ENCODE data around the gene ROCK2. TPM values are rescaled to one million over a fixed set of nuclear protein-coding genes. Genes with fewer than 3 reads are reported as not detected.

Gene ROCK2
- total RNA-seq, 1 donor from 2014 or later: 45.4 TPM

DNA sequence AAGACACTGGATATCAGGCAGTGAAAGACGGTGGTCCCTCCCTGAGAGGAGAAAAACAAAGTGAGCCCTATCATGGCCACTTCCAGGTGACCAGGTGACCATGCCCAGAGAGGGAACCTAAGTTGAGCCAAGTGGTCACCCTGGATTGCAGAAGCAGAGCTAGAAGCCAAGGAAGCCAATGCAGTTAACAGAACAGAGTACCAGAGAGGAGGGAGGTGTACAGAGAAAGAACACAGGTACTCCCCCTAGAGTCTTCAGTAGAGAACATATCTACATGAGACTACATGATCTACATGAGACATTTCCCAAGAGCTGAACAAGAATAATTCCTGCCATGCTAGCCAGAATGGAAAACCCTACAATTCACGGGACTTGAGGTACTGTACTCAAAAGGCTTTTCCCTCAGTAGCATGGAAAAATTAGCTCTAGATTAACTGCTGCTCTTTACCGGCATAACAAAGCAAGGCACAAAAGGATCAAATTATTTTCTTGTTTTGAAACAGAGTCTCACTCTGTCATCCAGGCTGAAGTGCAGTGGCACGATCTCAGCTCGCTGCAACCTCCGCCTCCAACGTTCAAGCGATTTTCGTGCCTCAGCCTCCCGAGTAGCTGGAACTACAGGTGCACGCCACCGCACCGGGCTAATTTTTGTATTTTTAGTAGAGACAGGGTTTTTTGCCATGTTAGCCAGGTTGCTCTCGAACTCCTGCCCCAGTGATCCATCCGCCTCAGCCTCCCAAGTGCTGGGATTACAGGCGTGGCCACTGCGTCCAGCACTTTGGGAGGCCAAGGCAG, 23.5 kb downstream of the ROCK2 start:
- Mint-ChIP-seq H3K27ac (no peak overlapping the region), H3K4me3 (no peak overlapping the region), H3K9me3 (peaks cover 4% of the 10 kb centered on the region), H3K36me3 (peaks cover 4% of the 10 kb centered on the region), H3K27me3 (ENCODE audit: low read depth) (no peaks in the 10 kb centered on the region), H3K4me1 (peaks cover 12% of the 10 kb centered on the region)
- DNase-seq (ENCODE audit: low spot score in 2 of 2, unreplicated experiment in 2 of 2): no peak
- TF ChIP-seq, protein P1, sequence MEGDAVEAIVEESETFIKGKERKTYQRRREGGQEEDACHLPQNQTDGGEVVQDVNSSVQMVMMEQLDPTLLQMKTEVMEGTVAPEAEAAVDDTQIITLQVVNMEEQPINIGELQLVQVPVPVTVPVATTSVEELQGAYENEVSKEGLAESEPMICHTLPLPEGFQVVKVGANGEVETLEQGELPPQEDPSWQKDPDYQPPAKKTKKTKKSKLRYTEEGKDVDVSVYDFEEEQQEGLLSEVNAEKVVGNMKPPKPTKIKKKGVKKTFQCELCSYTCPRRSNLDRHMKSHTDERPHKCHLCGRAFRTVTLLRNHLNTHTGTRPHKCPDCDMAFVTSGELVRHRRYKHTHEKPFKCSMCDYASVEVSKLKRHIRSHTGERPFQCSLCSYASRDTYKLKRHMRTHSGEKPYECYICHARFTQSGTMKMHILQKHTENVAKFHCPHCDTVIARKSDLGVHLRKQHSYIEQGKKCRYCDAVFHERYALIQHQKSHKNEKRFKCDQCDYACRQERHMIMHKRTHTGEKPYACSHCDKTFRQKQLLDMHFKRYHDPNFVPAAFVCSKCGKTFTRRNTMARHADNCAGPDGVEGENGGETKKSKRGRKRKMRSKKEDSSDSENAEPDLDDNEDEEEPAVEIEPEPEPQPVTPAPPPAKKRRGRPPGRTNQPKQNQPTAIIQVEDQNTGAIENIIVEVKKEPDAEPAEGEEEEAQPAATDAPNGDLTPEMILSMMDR (IDR thresholded peaks at IDR 0.05; ENCODE audit: unreplicated experiment): no peak

DNA sequence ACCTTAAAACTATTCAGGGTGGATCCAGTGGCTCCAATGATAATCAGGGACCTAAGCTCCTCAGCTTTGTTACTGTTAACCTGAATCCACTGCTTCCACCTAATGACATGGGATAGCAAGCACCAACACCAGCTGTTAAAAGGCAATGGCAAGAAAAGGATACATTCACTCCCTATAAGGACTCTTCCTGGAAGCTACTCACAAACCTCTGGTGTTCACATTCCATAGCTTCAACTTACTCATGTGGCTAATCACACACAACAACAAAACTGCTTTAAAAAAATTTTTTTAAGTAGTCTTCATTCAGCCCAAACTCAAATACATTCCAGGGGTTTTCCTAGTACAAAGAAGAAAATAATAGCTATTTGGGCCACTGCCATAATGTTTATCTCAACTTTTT, 24.5 kb downstream of the ROCK2 start:
- Mint-ChIP-seq H3K4me3 (no peak overlapping the region), H3K27me3 (ENCODE audit: low read depth) (no peaks in the 10 kb centered on the region), H3K36me3 (peaks cover 4% of the 10 kb centered on the region), H3K4me1 (peaks cover 12% of the 10 kb centered on the region), H3K27ac (no peak overlapping the region), H3K9me3 (peaks cover 4% of the 10 kb centered on the region)
- no peak for DNase-seq (ENCODE audit: low spot score in 2 of 2, unreplicated experiment in 2 of 2)
- TF ChIP-seq, protein P1 (IDR thresholded peaks at IDR 0.05; ENCODE audit: unreplicated experiment): no peak

DNA sequence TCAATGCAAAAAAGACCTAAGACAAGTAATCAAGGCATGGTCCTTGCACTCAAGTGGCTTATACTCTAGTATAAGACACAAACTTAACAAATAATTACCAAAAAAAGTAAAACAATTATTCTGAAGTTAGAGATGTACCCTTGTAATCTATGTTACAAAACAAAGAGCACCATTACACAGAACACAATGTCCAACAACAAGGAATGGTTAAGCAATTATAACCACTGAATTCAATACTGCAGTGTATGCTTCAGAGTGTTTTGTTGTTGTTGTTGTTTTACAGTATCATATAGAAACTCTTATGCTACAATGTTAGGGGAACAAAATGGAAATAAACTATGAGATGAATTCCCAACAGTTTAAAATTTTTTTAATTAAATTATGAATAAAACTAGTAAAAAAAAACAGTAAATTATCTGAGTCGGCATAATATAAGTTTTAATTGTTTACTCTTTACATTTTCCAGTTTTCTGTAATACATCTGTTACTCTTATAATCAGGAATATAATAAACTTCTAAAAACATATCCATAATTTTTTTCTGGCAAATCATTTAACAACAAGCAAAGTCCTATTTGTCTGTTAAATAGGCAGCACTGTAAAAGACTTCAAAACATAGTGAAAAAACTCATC, 29.2 kb downstream of the ROCK2 start:
- H3K4me1 Mint-ChIP-seq: peaks cover 22% of the 10 kb centered on the region
- H3K36me3 Mint-ChIP-seq: peaks cover 4% of the 10 kb centered on the region

DNA sequence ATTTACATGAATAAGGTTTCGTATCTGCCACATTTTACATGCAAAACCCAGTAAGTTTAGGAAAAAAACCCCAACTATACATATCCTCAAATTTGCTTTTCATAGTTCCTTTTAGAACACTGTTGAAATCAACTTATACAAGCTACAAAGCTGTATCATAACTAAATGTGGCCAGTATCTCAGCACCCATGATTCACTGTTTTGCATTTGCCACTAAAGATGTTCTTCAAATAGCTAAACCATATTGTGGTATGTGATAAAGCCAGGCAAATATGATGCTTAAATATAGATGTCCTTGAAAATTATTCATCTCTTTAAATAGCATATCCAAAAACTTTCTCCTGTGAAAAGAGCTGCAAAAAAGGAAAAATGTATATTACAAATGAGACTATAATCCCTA, 29.9 kb downstream of the ROCK2 start:
- peaks cover 25% of the 10 kb centered on the region for H3K4me1 Mint-ChIP-seq

More for the DNA sequence above, 29.2 kb downstream of the ROCK2 start:
- TF ChIP-seq, protein P1 (IDR thresholded peaks at IDR 0.05; ENCODE audit: unreplicated experiment): no peak
- Mint-ChIP-seq H3K4me3 (no peak overlapping the region), H3K27me3 (ENCODE audit: low read depth) (no peaks in the 10 kb centered on the region), H3K27ac (no peak overlapping the region), H3K9me3 (peaks cover 4% of the 10 kb centered on the region)
- DNase-seq (ENCODE audit: low spot score in 2 of 2, unreplicated experiment in 2 of 2): no peak

DNA sequence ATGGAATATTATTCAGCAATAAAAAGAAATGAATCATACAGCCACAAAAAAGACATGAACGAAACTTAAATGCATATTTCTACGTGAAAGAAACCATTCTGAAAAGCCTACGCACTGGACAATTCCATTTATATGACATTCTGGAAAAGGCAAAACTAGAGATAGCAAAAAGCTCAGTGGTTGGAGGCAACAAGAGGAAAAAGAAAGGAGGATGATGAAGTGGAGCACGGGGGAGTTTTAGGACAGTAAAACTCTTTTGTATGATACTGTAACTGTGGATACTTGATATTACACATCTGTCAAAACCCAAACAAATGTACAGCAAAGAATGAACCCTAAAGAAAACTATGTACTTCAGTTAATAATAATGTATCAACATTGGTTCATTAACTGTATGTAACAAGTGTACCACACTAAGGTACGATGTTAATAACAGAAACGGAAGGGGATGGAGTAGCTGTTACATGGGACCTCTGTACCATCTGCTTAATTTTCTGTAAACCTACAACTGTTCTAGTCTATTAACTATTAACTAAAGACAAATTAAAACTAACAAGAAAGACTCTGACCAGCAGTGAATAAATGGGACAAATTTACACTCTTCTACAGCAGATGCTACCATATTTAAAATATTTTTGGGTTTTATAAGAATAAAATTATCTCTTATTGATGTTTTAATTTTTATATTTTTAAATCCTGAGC, 31.5 kb downstream of the ROCK2 start:
- H3K9me3 Mint-ChIP-seq: no peaks in the 10 kb centered on the region
- no peak overlapping the region for H3K27ac Mint-ChIP-seq
- TF ChIP-seq, protein P1 (IDR thresholded peaks at IDR 0.05; ENCODE audit: unreplicated experiment): no peak
- no peak for DNase-seq (ENCODE audit: low spot score in 2 of 2, unreplicated experiment in 2 of 2)
- H3K27me3 Mint-ChIP-seq (ENCODE audit: low read depth): no peaks in the 10 kb centered on the region
- no peaks in the 10 kb centered on the region for H3K36me3 Mint-ChIP-seq
- H3K4me1 Mint-ChIP-seq: peaks cover 25% of the 10 kb centered on the region
- no peak overlapping the region for H3K4me3 Mint-ChIP-seq

More for the DNA sequence above, 29.9 kb downstream of the ROCK2 start:
- H3K9me3 Mint-ChIP-seq: peaks cover 4% of the 10 kb centered on the region
- TF ChIP-seq, protein P1 (IDR thresholded peaks at IDR 0.05; ENCODE audit: unreplicated experiment): no peak
- H3K27me3 Mint-ChIP-seq (ENCODE audit: low read depth): no peaks in the 10 kb centered on the region
- no peak overlapping the region for H3K4me3 Mint-ChIP-seq
- peaks cover 4% of the 10 kb centered on the region for H3K36me3 Mint-ChIP-seq
- no peak overlapping the region for H3K27ac Mint-ChIP-seq
- no peak for DNase-seq (ENCODE audit: low spot score in 2 of 2, unreplicated experiment in 2 of 2)

All from mesothelial cell of epicardium (in vitro differentiated cells).